GM19468 (cell line): ENCODE data around the gene ADGB.
"Not testable (repeated sequence)": the region's sequence is repeated elsewhere in the genome, so short reads cannot be mapped to it uniquely, and the experiment has no call there.

Experiments used
- ATAC-seq: cut with Tn5 transposase; IDR thresholded peaks from one replicate; pipeline ENCODE4 v1.9.1; 2021; ENCODE audit warnings: mild to moderate bottlenecking, moderate library complexity, moderate number of reproducible peaks; ENCODE audit not compliant: unreplicated experiment; ENCODE audit errors: extremely low read depth

The ADGB gene

DNA sequence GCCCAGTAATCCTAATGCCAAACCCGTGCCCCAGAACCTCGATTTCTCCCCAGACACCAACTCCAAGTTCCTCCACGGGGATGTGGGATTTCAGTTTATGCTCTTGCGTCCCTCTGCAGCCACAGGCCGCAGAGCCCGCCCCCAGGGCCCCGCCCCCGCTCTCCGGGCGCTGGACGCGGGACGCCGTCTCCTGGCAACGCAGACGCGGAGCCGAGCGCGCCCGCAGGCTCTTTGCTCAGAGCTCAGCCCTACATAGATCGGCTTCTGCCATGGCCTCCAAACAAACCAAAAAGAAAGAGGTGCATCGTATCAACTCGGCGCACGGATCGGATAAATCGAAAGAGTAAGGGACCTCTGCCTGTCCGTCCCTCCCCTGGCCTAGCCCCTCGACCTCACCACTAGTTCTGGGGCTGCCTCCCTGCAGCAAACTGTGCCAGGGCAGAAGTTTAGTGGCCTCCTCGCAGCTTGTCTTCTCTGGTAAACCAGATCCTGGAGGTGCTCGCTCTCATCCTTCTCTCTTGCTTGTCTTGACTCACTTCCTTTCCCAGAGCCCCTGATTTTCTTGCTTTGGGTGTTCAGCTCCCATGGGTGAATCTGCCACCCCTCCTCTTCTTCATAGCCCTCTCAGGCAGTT is at the start of gene ADGB:
ADGB (plus strand) TSS at position 201 of the 634 bp plus-strand sequence; CDS start at position 270, 69 bp downstream.
- ATAC-seq = no peak

DNA sequence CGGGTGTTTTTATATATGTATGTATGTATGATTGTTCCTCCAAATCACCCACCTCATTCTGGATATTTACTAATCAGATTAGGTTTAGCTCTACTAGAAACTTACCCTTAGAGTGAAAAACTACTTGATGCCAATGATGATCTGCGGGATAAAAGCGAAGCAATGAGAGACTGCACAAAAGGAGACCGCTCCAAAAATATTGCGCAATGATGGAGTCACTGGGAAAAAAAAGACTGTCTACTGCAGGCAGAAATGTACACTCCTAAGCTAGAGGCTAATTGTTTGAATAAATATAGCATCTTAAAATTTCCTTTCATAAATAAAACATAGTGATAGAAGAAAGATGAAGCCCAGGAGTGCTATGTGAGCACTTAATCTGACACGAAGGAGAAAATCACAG is 47.9 kb upstream of the ADGB start:
- ATAC-seq = no peak

DNA sequence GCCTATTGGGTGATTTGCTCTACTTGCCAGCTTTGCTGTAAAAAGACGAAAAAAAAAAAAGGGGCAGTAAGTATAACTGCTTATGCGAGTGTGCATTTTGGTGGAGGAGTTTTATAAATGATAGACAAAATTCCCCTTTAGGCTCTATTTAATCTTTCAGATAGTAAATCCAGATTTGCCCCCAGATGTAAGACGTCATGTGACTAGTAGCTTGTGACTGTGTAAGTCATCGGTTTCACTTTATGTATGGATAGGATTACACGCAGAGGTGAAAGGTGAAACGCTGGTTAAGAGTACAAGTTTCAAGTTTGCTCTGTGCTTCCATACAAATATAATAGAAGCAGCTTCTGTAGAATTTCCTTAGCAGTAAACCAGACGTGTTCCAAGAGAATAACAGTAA is 47.2 kb upstream of the ADGB start:
- ATAC-seq = no peak

DNA sequence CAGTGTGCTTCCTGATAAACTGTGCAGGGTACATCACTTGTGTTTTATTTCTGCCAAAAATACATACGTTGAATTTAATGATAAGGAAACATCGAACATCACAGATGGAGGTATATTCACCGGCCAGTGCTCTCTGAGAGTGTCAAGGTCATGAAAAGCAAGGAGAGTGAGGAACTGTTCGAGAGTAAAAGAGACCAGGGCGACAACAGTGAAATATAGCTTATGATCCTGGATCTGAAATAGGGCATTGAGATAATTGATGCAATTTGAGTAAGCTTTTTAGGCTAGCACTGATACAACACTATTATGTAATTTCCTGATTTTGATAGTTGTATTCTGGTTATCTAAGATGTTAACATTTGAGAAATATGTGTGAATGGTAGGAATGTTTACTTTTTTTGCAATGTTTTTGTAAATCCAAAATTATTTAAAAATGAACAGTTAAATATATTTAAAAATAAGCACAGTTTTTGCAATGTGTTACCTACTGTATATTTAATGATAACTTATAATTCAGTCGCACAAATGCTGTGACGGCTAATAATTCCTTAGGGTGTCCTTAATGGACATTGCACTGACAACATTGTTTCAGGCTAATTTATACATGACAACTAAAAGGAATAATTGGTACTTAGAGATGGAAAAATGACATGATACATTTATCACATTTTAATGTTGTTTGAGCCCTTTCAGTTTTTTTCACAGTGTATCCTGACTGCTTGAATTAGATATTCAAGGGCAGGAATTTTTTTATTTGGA is 45.2 kb upstream of the ADGB start:
- no peak for ATAC-seq

DNA sequence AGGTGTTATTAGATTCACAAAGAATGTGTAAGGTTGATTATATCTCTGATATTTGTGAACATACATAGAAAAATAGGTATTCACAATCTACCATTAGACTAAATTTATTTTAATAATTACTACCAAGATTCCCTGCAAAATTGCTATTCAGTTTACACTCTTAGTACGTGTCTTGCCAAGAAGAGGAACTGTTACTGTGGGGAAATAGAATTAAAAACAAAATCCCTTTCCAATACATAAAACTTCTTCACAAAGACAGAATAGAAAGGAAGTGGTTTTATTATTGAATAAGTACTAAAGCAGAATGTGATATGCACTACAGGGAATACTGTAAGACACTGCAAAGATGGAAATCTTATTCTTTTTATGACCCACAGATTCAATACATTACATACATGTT is 38.2 kb upstream of the ADGB start:
- ATAC-seq = no peak

DNA sequence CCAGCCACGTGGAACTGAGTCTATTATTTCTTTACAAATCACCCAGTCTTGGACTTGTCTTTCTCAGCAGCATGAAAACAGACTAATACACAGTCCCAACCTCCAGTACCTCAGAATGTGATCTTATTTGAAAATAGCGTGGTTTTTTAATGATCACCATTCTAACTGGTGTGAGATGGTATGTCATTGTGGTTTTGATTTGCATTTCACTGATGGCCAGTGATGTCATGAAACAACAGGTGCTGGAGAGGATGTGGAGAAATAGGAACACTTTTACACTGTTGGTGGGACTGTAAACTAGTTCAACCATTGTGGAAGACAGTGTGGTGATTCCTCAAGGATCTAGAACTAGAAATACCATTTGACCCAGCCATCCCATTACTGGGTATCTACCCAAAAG is 32.1 kb upstream of the ADGB start:
- ATAC-seq = not testable (repeated sequence)

DNA sequence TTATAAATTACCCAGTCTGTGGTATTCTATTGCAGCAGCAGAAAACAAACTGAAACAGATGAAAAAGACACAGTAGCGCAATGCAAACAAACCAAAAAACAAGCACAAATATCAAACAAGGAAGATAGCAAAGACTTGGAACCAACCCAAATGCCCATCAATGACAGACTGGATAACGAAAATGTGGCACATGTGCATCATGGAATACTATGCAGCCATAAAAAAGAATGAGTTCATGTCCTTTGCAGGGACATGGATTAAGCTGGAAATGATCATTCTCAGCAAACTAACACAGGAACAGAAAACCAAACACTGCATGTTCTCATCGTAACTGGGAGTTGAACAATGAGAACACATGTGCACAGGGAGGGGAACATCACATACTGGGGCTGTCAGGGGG is 30.2 kb upstream of the ADGB start:
- ATAC-seq = not testable (repeated sequence)

DNA sequence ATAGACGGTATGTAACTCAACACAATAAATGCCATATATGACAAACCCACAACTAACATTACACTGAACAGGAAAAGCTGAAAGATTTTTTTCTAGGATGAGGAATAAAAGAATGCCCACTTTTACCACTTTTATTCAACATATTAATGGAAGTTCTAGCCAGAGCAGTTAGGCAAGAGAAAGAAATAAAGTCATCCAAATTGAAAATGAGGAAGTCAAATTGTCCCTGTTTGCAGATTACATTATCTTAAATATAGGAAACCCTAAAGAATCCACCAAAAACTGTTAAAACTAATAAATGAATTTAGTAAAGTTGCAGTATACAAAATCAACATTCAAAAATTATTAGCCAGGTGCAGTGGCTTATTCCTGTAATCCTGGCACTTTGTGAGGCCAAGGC is 24.6 kb upstream of the ADGB start:
- no peak for ATAC-seq

DNA sequence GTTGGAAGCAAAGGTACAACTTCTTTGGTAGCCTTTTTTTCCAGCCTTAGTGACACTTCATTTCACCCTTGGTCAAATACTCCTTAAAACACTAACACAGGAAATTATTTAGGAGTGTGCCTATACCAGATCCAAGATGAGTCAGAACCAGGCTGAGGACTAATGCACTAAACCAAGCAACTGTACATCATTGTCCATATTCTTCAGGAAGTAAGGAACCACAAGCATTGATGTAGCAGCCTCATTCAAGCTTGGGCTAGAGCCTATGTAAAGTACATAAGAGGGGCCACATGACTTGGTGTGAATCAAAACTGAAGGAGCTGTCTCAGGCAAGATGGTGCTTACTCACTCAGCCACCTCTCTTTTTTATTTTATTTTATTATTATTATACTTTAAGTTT is 20.7 kb upstream of the ADGB start:
- ATAC-seq = no peak

DNA sequence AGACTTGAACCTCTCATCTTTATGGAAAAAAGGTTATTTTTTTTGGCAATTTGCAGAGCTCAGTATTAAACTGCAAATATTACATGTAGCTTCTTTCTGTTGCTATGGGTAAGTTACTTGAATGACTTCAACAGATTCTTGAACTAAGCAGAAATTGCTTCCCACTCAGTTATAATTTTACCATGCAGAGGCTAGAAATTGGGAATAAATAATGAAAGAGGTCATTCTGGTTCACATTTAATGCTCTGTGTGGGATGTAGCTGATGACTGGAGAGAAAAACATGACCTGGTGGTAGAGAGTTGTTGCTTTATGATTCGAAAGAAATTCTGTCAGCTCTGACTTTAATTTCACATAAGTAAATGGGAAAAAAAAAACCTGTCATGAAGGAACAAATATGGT is 16.8 kb upstream of the ADGB start:
- ATAC-seq = no peak

DNA sequence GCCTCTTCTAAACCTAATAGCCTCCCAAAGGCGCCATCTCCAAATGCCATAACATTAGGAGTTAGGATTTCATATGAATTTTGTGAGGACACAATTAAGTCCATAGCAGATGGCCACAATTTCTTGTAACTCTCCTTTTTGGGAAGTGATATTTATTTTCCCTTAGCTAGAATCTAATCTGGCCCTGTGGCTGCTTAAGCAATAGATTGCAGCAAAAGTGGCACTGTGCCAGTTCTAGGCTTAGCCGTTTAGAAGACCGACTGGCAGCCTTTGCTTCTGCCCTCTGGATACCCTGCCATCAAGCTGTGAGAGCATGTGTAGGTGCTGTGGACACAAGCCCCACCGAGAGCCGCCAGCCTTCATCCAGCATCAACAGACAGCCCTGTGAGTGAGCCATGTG is 15.9 kb upstream of the ADGB start:
- ATAC-seq = no peak

DNA sequence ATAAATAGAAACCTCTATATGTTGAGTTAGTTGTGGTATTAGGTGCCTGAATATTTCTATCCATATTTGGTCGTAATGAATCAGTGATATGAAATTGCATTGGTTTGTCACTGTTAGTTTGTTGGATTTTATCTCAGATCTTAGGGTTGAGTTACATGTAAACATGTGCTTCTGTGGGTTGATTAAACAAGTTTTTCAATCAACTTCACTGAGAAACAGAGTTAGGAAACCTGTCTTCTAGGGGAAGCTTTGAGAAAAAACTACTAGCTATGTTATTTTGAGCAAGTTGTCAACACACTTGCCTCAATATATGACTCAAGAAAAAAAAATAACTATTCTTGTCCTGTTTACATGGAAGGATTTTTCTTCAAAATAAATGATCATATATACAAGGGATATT is 14.8 kb upstream of the ADGB start:
- no peak for ATAC-seq

DNA sequence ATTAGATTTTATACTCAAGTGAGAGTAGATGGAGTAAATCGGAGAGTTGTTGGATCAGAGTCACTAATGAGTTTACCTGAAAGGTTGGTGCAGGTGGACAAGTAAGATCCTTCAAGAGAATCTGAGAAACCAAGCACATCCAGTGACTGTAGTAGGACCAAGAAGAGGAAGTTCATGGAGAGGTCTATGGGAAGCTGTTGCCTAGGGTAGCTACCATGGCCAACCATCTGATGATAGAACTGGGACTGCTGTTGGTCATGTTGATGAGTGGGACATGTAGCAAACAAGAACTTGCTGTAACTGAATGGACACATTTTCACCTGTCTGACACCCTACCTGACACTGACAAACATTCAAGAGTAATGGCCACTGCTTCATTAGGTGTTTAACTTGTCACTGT is 11.3 kb upstream of the ADGB start:
- no peak for ATAC-seq

DNA sequence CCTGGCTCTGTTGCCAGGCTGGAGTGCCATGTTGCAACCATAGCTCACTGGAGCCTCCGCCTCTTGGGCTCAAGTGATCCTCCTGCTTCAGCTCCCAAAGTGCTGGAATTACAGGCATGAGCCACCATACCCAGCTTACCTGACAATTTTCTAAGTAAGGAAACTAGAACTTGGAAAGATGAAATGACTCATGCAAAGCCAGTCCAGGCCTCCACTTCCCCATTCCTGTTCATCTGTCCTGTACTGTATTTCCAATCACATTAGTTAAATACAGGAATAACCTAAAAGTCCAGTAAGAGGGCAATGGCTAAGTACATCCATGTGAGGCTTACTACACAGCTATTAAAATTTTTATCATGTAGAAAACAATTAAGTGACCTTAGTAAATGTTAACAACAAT is 8.3 kb upstream of the ADGB start:
- ATAC-seq = no peak

DNA sequence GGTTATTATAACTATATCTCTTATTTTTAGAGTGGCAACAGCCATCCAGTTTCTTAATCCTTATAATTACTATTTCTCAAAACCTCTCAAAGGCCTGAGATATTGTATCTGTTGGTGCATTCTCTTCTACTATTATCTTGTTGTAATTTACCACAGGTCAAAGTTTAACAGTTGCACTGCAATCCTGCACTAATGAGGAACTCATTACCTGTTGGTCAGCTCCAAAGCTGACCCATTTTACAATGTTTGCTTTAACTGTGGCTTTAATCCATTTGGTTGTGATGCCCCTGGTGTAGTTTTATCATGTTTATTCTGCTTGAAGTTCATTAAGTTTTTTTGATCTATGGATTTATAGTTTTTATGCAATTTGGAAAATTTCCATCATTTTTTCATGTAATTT is 6.3 kb upstream of the ADGB start:
- no peak for ATAC-seq

DNA sequence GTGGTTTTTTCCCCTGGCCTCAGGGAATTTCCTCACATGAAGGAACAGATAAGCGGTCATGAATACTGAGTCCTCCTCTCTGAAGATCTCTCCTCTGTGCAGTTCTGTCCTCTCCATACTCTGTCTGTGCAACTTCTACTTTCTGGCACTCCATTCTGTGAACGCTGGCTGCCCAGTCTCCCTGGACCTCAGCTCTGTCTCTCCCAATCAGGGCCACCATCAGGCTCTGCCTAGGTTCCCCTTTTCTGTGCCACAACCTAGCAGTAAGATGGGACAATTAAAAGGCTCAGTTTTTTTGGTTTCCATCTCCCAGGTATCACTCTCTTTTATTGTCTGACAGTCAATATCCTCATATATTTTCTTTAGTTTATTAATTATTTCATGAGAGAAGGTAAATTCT is 4.8 kb upstream of the ADGB start:
- no peak for ATAC-seq

DNA sequence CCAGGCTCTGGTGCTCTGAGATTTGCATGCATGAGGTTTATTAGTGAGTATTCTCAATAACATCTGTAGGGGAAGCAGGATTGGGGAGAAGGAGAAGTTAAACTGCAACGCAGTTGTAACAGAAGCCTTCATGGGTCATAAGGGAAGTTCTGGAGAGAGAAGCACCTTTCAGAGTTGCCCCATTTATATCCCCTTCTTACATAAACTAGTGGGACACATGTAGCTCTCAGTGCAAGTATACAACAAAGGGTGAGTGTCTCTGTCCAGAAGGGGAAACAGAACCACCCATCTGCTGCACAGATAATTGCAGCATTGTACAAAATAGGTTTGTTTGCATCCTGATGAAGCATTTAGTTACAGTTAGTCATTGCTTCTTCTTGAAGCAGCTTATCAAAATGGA is 4.3 kb upstream of the ADGB start:
- ATAC-seq = no peak

DNA sequence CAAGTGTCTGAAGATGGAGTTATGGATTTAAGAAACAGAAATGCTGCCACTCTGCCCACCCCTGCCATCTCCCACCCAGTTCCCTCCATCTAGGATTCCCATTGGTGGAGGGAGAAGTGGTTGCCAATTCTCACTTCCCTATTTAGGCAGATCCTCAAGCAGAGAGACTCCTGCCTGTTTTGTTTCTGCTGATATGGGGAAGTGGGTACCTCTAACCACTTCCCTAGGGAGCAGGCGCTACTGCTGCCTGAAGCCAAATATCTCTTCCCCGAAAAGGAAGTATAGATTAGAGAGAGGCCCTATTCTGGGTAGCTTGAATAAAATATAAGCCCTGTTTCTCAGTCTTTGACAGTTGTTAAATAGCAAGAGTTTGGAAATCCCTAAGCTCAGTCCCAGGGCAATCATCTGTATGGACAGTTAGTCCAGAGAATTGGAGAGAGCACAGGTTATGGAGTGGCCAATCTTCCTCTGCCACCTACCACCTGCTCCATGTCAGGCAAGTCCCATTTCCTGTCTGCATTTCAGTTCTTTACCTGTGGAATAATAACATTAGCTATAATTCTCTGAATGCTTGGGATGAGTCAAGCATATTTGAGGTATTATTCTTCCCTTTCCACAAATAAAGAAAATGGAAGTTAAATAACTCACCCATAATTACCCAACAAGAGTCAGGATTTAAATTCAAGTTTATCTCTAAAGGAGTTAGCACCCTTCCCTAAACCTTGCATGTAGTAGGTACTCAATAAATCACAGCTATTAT is 2.6 kb upstream of the ADGB start:
- ATAC-seq = no peak

DNA sequence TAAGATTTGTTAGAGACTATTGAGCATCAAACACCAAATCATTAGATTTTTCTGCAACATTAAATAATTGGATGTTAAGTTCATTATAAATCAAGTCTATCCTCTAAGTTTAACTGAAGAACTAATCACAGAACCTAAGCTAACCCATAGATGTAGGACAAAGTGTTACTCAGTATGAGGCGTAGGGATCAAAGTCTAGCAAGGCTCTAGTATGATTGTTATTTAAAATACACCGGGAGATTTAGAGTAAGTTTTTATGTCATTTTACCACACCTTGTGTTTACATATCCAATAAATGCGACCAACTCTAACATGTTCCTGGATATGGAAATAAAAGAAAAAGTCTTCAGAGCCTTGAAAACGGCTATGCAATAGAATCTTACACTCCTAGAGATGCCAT is 2.6 kb downstream of the ADGB start:
- ATAC-seq = no peak

DNA sequence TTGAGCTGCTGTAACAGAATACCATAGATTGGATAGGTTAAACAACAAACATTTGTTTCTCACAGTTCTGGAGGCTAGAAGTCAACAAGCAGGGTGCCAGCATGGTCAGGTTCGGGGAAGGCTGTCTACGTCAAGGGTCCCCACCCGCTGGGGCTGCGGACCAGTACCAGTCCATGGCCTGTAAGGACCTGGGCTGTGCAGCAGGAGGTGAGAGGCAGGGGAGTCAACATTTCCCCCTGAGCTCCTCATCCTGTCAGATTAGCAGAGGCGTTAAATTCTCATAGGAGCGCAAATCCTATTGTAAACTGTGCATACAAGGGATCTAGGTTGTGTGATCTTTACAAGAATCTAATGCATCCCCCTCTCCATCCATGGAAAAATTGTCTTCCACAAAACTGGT is 3.8 kb downstream of the ADGB start:
- ATAC-seq = no peak

DNA sequence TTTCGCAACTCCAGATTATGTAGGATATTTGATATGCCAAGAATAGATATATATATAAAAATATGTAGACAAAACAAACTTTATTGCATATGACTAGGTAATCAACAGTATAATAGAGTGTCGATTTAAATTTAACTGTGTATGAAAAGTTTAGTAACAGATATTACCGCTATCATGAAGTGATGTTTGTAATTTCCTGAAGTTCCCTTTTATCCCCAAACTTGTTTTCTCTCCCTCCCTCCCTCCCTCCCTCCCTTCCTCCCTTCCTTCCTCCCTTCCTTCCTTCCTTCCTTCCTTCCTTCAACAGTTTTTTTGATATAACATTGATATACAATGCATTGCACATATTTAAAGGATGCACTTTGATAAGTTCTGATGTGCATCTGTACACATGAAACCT is 15.2 kb downstream of the ADGB start:
- ATAC-seq = no peak
